ENCODE data around the gene S100A6.

S100A6 gene

GRCh38 chr1:153533689-153534201, 2.0 kb downstream of the S100A6 start:
- no peaks in the 10 kb centered on the region for H3K36me3 ChIP-seq (ENCODE audit: control insufficient read depth, insufficient read depth, low read length)

GRCh38 chr1:153532769-153533599, 2.8 kb downstream of the S100A6 start:
- H3K79me2 ChIP-seq, result no peaks in the 10 kb centered on the region
- H3K4me1 ChIP-seq, result peaks cover 4% of the 10 kb centered on the region
- no peaks in the 10 kb centered on the region for H3K9me3 ChIP-seq (ENCODE audit: control insufficient read depth, low read length)
- no peaks in the 10 kb centered on the region for H3K36me3 ChIP-seq (ENCODE audit: control insufficient read depth, insufficient read depth, low read length)
- H3K4me3 ChIP-seq (ENCODE audit: low read depth, low read length), result no peak overlapping the region
- no peak overlapping the region for H2AFZ ChIP-seq
- peak; percentile 43 for TF ChIP-seq CTCF (IDR thresholded peaks at IDR 0.05)
- no peak overlapping the region for H3K9ac ChIP-seq
- H3K27me3 ChIP-seq (ENCODE audit: control insufficient read depth, insufficient read depth, low read length), result no peaks in the 10 kb centered on the region
- no peak overlapping the region for H3K4me2 ChIP-seq (ENCODE audit: low read length)
- no peak overlapping the region for H3K27ac ChIP-seq

More at GRCh38 chr1:153533689-153534201, 2.0 kb downstream of the S100A6 start:
- H3K27me3 ChIP-seq (ENCODE audit: control insufficient read depth, insufficient read depth, low read length), result no peaks in the 10 kb centered on the region
- H3K79me2 ChIP-seq, result no peaks in the 10 kb centered on the region
- no peak overlapping the region for H3K4me3 ChIP-seq (ENCODE audit: low read depth, low read length)
- H3K27ac ChIP-seq, result no peak overlapping the region
- H3K9ac ChIP-seq, result no peak overlapping the region
- no peaks in the 10 kb centered on the region for H3K9me3 ChIP-seq (ENCODE audit: control insufficient read depth, low read length)
- no peak for TF ChIP-seq CTCF (IDR thresholded peaks at IDR 0.05)
- peaks cover 4% of the 10 kb centered on the region for H3K4me1 ChIP-seq
- no peak overlapping the region for H3K4me2 ChIP-seq (ENCODE audit: low read length)
- no peak overlapping the region for H2AFZ ChIP-seq

GRCh38 chr1:153532181-153532580, 3.6 kb downstream of the S100A6 start:
- no peaks in the 10 kb centered on the region for H3K9me3 ChIP-seq (ENCODE audit: control insufficient read depth, low read length)
- H3K4me2 ChIP-seq (ENCODE audit: low read length), result no peak overlapping the region
- H3K9ac ChIP-seq, result no peak overlapping the region
- H3K4me1 ChIP-seq, result peaks cover 4% of the 10 kb centered on the region
- H2AFZ ChIP-seq, result no peak overlapping the region
- no peaks in the 10 kb centered on the region for H3K36me3 ChIP-seq (ENCODE audit: control insufficient read depth, insufficient read depth, low read length)
- no peaks in the 10 kb centered on the region for H3K27me3 ChIP-seq (ENCODE audit: control insufficient read depth, insufficient read depth, low read length)
- no peak overlapping the region for H3K27ac ChIP-seq
- H3K4me3 ChIP-seq (ENCODE audit: low read depth, low read length), result no peak overlapping the region
- no peak for TF ChIP-seq CTCF (IDR thresholded peaks at IDR 0.05)
- H3K79me2 ChIP-seq, result no peaks in the 10 kb centered on the region

GRCh38 chr1:153531638-153532037, 4.2 kb downstream of the S100A6 start:
- Histone ChIP-seq H3K9me3 (ENCODE audit: control insufficient read depth, low read length) (no peaks in the 10 kb centered on the region), H3K79me2 (no peaks in the 10 kb centered on the region), H2AFZ (no peak overlapping the region), H3K4me3 (ENCODE audit: low read depth, low read length) (no peak overlapping the region), H3K4me2 (ENCODE audit: low read length) (no peak overlapping the region), H3K27ac (no peak overlapping the region), H3K36me3 (ENCODE audit: control insufficient read depth, insufficient read depth, low read length) (no peaks in the 10 kb centered on the region), H3K9ac (no peak overlapping the region), H3K4me1 (peaks cover 4% of the 10 kb centered on the region), H3K27me3 (ENCODE audit: control insufficient read depth, insufficient read depth, low read length) (no peaks in the 10 kb centered on the region)
- TF ChIP-seq CTCF (IDR thresholded peaks at IDR 0.05), result no peak

GRCh38 chr1:153527683-153528040, 8.1 kb downstream of the S100A6 start:
- no peaks in the 10 kb centered on the region for H3K4me1 ChIP-seq
- no peaks in the 10 kb centered on the region for H3K9me3 ChIP-seq (ENCODE audit: control insufficient read depth, low read length)
- no peak for TF ChIP-seq CTCF (IDR thresholded peaks at IDR 0.05)
- no peak overlapping the region for H3K4me2 ChIP-seq (ENCODE audit: low read length)
- H3K4me3 ChIP-seq (ENCODE audit: low read depth, low read length), result no peak overlapping the region
- H3K27me3 ChIP-seq (ENCODE audit: control insufficient read depth, insufficient read depth, low read length), result no peaks in the 10 kb centered on the region
- H3K27ac ChIP-seq, result no peak overlapping the region
- no peaks in the 10 kb centered on the region for H3K36me3 ChIP-seq (ENCODE audit: control insufficient read depth, insufficient read depth, low read length)
- no peaks in the 10 kb centered on the region for H3K79me2 ChIP-seq
- H2AFZ ChIP-seq, result no peak overlapping the region
- H3K9ac ChIP-seq, result no peak overlapping the region
